Body of pancreas (tissue), 4 donors: ENCODE measurements around the gene FNIP1.

ENCODE experiments used
- POLR2A ChIP-seq, 3 donors: fragments of 450-650 bp; IDR thresholded peaks; one replicate each; pipeline ENCODE4 v1.6.1; 2016; ENCODE audit warnings: antibody characterized with exemption in 3 of 3, mild to moderate bottlenecking in 2 of 3
- TF ChIP-seq, protein P1 (sequence below), 7 experiments: fragments of 450-650 bp in 4 of 7; fragments of 200-600 bp in 3 of 7; sonication (generic) in 3 of 7; IDR thresholded peaks; one replicate each; pipeline ENCODE4 v1.5.1; 2016 to 2019; ENCODE audit warnings: antibody characterized with exemption in 7 of 7

DNA sequence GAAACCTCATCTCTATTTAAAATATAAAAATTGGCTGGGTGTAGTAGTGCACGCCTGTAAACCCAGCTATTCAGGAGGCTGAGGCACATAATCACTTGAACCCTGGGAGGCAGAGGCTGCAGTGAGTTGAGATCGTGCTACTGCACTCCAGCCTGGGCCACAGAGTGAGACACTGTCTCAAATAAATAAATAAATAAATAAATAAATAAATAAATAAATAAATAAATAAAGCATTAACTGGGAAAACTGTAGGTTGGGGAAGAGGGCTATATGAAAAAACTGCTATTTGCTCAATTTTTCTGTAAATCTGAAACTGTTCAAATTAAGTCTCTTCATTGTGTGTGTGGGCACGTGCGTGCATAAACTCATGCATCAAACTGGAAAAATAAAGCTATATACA is 101.9 kb downstream of the FNIP1 start:
- TF ChIP-seq, protein P1, sequence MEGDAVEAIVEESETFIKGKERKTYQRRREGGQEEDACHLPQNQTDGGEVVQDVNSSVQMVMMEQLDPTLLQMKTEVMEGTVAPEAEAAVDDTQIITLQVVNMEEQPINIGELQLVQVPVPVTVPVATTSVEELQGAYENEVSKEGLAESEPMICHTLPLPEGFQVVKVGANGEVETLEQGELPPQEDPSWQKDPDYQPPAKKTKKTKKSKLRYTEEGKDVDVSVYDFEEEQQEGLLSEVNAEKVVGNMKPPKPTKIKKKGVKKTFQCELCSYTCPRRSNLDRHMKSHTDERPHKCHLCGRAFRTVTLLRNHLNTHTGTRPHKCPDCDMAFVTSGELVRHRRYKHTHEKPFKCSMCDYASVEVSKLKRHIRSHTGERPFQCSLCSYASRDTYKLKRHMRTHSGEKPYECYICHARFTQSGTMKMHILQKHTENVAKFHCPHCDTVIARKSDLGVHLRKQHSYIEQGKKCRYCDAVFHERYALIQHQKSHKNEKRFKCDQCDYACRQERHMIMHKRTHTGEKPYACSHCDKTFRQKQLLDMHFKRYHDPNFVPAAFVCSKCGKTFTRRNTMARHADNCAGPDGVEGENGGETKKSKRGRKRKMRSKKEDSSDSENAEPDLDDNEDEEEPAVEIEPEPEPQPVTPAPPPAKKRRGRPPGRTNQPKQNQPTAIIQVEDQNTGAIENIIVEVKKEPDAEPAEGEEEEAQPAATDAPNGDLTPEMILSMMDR (IDR thresholded peaks at IDR 0.05) = no peak
- no peak for TF ChIP-seq POLR2A (IDR thresholded peaks at IDR 0.05)
